ENCODE data around the gene SPACA9.

Gene SPACA9

GRCh38 chr9:132935026-132935425, 56.3 kb downstream of the SPACA9 start:
- no peak for DNase-seq (ENCODE audit: low read depth)
- TF ChIP-seq CTCF (IDR thresholded peaks at IDR 0.05; ENCODE audit: insufficient read depth, low read depth, low read length, missing control alignments), result no peak
- H3K4me3 ChIP-seq (ENCODE audit: low read depth, low read length), result no peak overlapping the region

GRCh38 chr9:132937463-132937901, 58.8 kb downstream of the SPACA9 start:
- no peak overlapping the region for H3K4me3 ChIP-seq (ENCODE audit: low read depth, low read length)
- TF ChIP-seq CTCF (IDR thresholded peaks at IDR 0.05; ENCODE audit: insufficient read depth, low read depth, low read length, missing control alignments), result no peak
- no peak for DNase-seq (ENCODE audit: low read depth)

GRCh38 chr9:132939169-132939568, 60.5 kb downstream of the SPACA9 start:
- no peak overlapping the region for H3K4me3 ChIP-seq (ENCODE audit: low read depth, low read length)
- no peak for TF ChIP-seq CTCF (IDR thresholded peaks at IDR 0.05; ENCODE audit: insufficient read depth, low read depth, low read length, missing control alignments)
- DNase-seq (ENCODE audit: low read depth), result no peak
